SK-N-MC (cell line): ENCODE results near the gene MFAP2.

Experiments
- EZH2 ChIP-seq: fragments of 200-600 bp; sonication (generic); IDR thresholded peaks from one replicate; pipeline ENCODE4 v1.6.1; 2017; ENCODE audit warnings: antibody characterized with exemption
- POLR2AphosphoS5 ChIP-seq: IDR thresholded peaks from 2 replicates; pipeline ENCODE4 v1.6.1; 2012; ENCODE audit warnings: mild to moderate bottlenecking, low read depth, low read length, borderline replicate concordance

GRCh38 chr1:16927256-16927655 lies 53.2 kb downstream of the MFAP2 start:
- no peak for TF ChIP-seq EZH2
- TF ChIP-seq POLR2AphosphoS5, result no peak
